K562 (cell line): Measurements from ENCODE around the gene GALE. TPM values are rescaled to one million over a fixed set of nuclear protein-coding genes. Genes with fewer than 3 reads are reported as not detected.
A peak's percentile ranks its signal among the peaks of the same experiment; 100 is the strongest.

Experiments used
- ELK3 ChIP-seq: fragments of 450-650 bp; formaldehyde crosslinking; IDR thresholded peaks from 2 replicates; pipeline ENCODE4 v1.4.0; 2020; ENCODE audit warnings: mild to moderate bottlenecking
- FOXK2 ChIP-seq, 2 experiments: fragments of 450-650 bp; IDR thresholded peaks in 1 of 2; conservative IDR thresholded peaks in 1 of 2; 2 replicates each; pipeline ENCODE4 v1.6.1; 2016; ENCODE audit warnings: low read depth in 2 of 2, mild to moderate bottlenecking in 1 of 2
- HMG20B ChIP-seq: fragments of 250-450 bp; sonication (Bioruptor Pico); IDR thresholded peaks from 2 replicates; pipeline ENCODE4 v1.5.0; 2021; ENCODE audit warnings: mild to moderate bottlenecking
- HMGN3 ChIP-seq: IDR thresholded peaks from 2 replicates; pipeline ENCODE4 v1.6.1; 2011; ENCODE audit warnings: borderline replicate concordance, low read depth, mild to moderate bottlenecking, mixed read lengths, low read length; ENCODE audit not compliant: insufficient read length; ENCODE audit errors: extremely low read depth
- KDM5B ChIP-seq: fragments of 200-600 bp; sonication (generic); IDR thresholded peaks from 2 replicates; pipeline ENCODE4 v1.6.1; 2012; ENCODE audit warnings: low read depth, mild to moderate bottlenecking, moderate library complexity, low read length, control low read depth, inconsistent platforms; ENCODE audit not compliant: insufficient replicate concordance
- KLF1 ChIP-seq: fragments of 450-650 bp; IDR thresholded peaks from 2 replicates; pipeline ENCODE4 v1.6.1; 2016; ENCODE audit warnings: missing genetic modification characterization, missing compliant biosample characterization
- MAFF ChIP-seq: IDR thresholded peaks from 2 replicates; pipeline ENCODE4 v1.6.1; 2012; ENCODE audit warnings: low read length, improper control_type of control experiment
- MAZ ChIP-seq, 2 experiments: fragments of 450-650 bp in 1 of 2; sonication (generic) in 1 of 2; formaldehyde crosslinking; IDR thresholded peaks in 1 of 2; conservative IDR thresholded peaks in 1 of 2; 2 replicates each; pipeline versions ENCODE4 v1.4.0 to v1.5.0; 2020; ENCODE audit warnings: mild to moderate bottlenecking in 1 of 2, missing genetic modification reagents in 1 of 2
- MITF ChIP-seq: IDR thresholded peaks from 2 replicates; pipeline ENCODE4 v1.6.1; 2014; ENCODE audit warnings: antibody characterized with exemption
- MTA2 ChIP-seq: fragments of 450-650 bp; IDR thresholded peaks from 2 replicates; pipeline ENCODE4 v1.6.1; 2016; ENCODE audit warnings: low read depth
- RB1 ChIP-seq: fragments of 450-650 bp; IDR thresholded peaks from 2 replicates; pipeline ENCODE4 v1.6.1; 2017; ENCODE audit warnings: low read depth, mild to moderate bottlenecking
- RHOXF2B ChIP-seq: fragments of 250-450 bp; sonication (Bioruptor Pico); conservative IDR thresholded peaks from 2 replicates; pipeline ENCODE4 v1.5.1; 2021
- ZNF175 ChIP-seq: fragments of 200-800 bp; sonication (Bioruptor generic); IDR thresholded peaks from 2 replicates; pipeline ENCODE4 v1.6.1; 2016; ENCODE audit warnings: low read depth, mild to moderate bottlenecking, missing genetic modification characterization, missing compliant biosample characterization
- polyA plus RNA-seq, 8 experiments: library from polyadenylated mRNA; depleted of rRNA in 4 of 8; stranded (reverse) in 5 of 8; unstranded in 3 of 8; fragments of >200 nt; fragmentation: Nextera tagmentation in 2 of 8; fragmentation: Illumina TruSeq in 1 of 8; extraction: Ambion mirVana in 2 of 8; extraction: Trizol in 1 of 8; gene quantifications; 2 replicates each; pipeline versions ENCODE4 v1.2.1 to v1.2.3, GENCODE V29; 2011 to 2014; ENCODE audit warnings: inconsistent platforms in 1 of 8, missing spikeins in 1 of 8
- total RNA-seq, 7 experiments: library from RNA; depleted of rRNA in 6 of 7; stranded (reverse); fragments of >200 nt in 6 of 7; fragmentation: Illumina TruSeq in 2 of 7; extraction: Trizol in 2 of 7; gene quantifications; 2 replicates each; pipeline versions ENCODE4 v1.2.1 to v1.2.3, GENCODE V29; 2011 to 2021; ENCODE audit warnings: low replicate concordance in 1 of 7
- TF ChIP-seq, protein P1 (sequence below): fragments of 250-450 bp; sonication (Bioruptor Pico); IDR thresholded peaks from 2 replicates; pipeline ENCODE4 v1.4.0; 2020
- TF ChIP-seq, protein P2 (sequence below): sonication (generic); formaldehyde crosslinking; IDR thresholded peaks from 2 replicates; pipeline ENCODE4 v1.8.0; 2023; ENCODE audit warnings: mild to moderate bottlenecking, missing genetic modification reagents
- TF ChIP-seq, protein P3 (sequence below): conservative IDR thresholded peaks from 2 replicates; pipeline ENCODE4 v1.6.1; 2011; ENCODE audit warnings: low read depth, mild to moderate bottlenecking, low read length; ENCODE audit not compliant: control insufficient read depth

Gene GALE
- total and polyA plus RNA-seq, 9 of the 15 experiments (the other 6 are each of a cell fraction or from before 2014, with no cell fraction given) = 8.4 to 139 (median 88.3) TPM

DNA sequence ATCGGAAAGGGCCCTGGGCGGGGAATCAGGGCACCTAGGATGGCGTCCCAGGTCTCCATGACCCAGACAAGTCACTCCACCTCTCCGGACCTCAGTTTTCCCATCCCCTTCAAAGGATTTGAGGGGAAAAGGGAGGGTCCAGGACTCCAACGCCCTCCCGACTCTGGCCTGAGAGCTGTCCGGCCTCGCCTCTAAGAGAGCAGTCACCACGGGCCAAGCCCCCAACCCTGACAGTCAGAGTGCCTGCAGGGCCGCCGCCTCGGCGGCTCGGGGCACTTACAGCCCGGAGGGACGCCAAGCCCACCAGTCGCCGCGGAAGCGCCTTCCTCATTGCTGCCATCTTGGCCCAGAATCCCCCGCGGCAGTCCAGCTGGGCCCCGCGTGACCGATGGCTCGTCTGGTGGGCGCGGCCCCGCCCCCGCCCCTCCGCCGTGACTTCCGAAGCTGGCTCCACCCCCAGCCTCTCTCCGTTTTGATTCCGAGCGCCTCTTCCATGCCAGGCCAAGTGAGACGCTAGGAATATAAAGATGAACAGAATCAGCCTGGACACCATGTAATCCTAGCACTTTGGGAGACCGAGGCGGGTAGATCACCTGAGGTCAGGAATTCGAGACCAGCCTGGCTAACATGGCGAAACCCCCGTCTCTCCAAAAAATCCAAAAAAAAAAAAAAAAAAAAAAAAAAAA is 24.7 kb upstream of the GALE start, which contains the start of gene HMGCL (continued):
- TF ChIP-seq MAFF = no peak
- TF ChIP-seq, protein P1, sequence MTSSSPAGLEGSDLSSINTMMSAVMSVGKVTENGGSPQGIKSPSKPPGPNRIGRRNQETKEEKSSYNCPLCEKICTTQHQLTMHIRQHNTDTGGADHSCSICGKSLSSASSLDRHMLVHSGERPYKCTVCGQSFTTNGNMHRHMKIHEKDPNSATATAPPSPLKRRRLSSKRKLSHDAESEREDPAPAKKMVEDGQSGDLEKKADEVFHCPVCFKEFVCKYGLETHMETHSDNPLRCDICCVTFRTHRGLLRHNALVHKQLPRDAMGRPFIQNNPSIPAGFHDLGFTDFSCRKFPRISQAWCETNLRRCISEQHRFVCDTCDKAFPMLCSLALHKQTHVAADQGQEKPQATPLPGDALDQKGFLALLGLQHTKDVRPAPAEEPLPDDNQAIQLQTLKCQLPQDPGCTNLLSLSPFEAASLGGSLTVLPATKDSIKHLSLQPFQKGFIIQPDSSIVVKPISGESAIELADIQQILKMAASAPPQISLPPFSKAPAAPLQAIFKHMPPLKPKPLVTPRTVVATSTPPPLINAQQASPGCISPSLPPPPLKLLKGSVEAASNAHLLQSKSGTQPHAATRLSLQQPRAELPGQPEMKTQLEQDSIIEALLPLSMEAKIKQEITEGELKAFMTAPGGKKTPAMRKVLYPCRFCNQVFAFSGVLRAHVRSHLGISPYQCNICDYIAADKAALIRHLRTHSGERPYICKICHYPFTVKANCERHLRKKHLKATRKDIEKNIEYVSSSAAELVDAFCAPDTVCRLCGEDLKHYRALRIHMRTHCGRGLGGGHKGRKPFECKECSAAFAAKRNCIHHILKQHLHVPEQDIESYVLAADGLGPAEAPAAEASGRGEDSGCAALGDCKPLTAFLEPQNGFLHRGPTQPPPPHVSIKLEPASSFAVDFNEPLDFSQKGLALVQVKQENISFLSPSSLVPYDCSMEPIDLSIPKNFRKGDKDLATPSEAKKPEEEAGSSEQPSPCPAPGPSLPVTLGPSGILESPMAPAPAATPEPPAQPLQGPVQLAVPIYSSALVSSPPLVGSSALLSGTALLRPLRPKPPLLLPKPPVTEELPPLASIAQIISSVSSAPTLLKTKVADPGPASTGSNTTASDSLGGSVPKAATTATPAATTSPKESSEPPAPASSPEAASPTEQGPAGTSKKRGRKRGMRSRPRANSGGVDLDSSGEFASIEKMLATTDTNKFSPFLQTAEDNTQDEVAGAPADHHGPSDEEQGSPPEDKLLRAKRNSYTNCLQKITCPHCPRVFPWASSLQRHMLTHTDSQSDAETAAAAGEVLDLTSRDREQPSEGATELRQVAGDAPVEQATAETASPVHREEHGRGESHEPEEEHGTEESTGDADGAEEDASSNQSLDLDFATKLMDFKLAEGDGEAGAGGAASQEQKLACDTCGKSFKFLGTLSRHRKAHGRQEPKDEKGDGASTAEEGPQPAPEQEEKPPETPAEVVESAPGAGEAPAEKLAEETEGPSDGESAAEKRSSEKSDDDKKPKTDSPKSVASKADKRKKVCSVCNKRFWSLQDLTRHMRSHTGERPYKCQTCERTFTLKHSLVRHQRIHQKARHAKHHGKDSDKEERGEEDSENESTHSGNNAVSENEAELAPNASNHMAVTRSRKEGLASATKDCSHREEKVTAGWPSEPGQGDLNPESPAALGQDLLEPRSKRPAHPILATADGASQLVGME (CRISPR knock-in tag) = peak; percentile 44; the same call in 1 of the 2 replicates
- TF ChIP-seq MTA2 = no peak
- peak; percentile 76 to 93 for TF ChIP-seq MAZ (CRISPR knock-in tag; conservative IDR thresholded peaks at IDR 0.05 in 1 of 2, IDR thresholded peaks at IDR 0.05 in 1 of 2)
- TF ChIP-seq, protein P2, sequence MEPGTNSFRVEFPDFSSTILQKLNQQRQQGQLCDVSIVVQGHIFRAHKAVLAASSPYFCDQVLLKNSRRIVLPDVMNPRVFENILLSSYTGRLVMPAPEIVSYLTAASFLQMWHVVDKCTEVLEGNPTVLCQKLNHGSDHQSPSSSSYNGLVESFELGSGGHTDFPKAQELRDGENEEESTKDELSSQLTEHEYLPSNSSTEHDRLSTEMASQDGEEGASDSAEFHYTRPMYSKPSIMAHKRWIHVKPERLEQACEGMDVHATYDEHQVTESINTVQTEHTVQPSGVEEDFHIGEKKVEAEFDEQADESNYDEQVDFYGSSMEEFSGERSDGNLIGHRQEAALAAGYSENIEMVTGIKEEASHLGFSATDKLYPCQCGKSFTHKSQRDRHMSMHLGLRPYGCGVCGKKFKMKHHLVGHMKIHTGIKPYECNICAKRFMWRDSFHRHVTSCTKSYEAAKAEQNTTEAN (CRISPR knock-in tag) = no peak
- 0 out of 2 replicates have a peak, but pooled peaks have one; percentile 50 for TF ChIP-seq HMG20B
- TF ChIP-seq KLF1 (tag) = peak; percentile 35; the same call in 1 of the 2 replicates
- TF ChIP-seq, protein P3, sequence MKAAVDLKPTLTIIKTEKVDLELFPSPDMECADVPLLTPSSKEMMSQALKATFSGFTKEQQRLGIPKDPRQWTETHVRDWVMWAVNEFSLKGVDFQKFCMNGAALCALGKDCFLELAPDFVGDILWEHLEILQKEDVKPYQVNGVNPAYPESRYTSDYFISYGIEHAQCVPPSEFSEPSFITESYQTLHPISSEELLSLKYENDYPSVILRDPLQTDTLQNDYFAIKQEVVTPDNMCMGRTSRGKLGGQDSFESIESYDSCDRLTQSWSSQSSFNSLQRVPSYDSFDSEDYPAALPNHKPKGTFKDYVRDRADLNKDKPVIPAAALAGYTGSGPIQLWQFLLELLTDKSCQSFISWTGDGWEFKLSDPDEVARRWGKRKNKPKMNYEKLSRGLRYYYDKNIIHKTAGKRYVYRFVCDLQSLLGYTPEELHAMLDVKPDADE = peak; percentile 86
- peak; percentile 93 for TF ChIP-seq RB1
- no peak for TF ChIP-seq ELK3
- 0 out of 2 replicates have a peak, but pooled peaks have one; percentile 49 for TF ChIP-seq ZNF175 (CRISPR knock-in tag)
- no peak for TF ChIP-seq RHOXF2B (CRISPR knock-in tag)
- peak in 1 of 2 experiments; percentile 37; a peak in 1 of 4 replicates for TF ChIP-seq FOXK2 (conservative IDR thresholded peaks at IDR 0.05 in 1 of 2, IDR thresholded peaks at IDR 0.05 in 1 of 2; ENCODE audit: low read depth in 2 of 2)
- TF ChIP-seq HMGN3 = peak; percentile 96
- peak; percentile 99 for TF ChIP-seq MITF
- peak; percentile 97 for TF ChIP-seq KDM5B
